Ishikawa (cell line): ENCODE measurements around the gene POLN.

Source experiments
- CEBPB ChIP-seq: IDR thresholded peaks from 2 replicates; pipeline ENCODE4 v1.6.1; 2012
- CREB1 ChIP-seq: IDR thresholded peaks from 2 replicates; pipeline ENCODE4 v1.6.1; 2012; ENCODE audit warnings: low read depth
- EGR1 ChIP-seq: IDR thresholded peaks from 2 replicates; pipeline ENCODE4 v1.6.1; 2012
- EP300 ChIP-seq: IDR thresholded peaks from 2 replicates; pipeline ENCODE4 v1.6.1; 2012; ENCODE audit warnings: borderline replicate concordance
- FOXM1 ChIP-seq: IDR thresholded peaks from 2 replicates; pipeline ENCODE4 v1.6.1; 2012; ENCODE audit warnings: low read depth, borderline replicate concordance
- MAX ChIP-seq: IDR thresholded peaks from 2 replicates; pipeline ENCODE4 v1.6.1; 2012
- NFIC ChIP-seq: IDR thresholded peaks from 2 replicates; pipeline ENCODE4 v1.6.1; 2012
- RAD21 ChIP-seq: IDR thresholded peaks from 2 replicates; pipeline ENCODE4 v1.6.1; 2012; ENCODE audit warnings: low read depth
- REST ChIP-seq: IDR thresholded peaks from 2 replicates; pipeline ENCODE4 v1.6.1; 2012; ENCODE audit warnings: low read depth, mild to moderate bottlenecking
- TAF1 ChIP-seq: IDR thresholded peaks from 2 replicates; pipeline ENCODE4 v1.6.1; 2012; ENCODE audit warnings: low read depth, mild to moderate bottlenecking
- TCF12 ChIP-seq: IDR thresholded peaks from 2 replicates; pipeline ENCODE4 v1.6.1; 2012; ENCODE audit warnings: low read depth
- TEAD4 ChIP-seq: IDR thresholded peaks from 2 replicates; pipeline ENCODE4 v1.6.1; 2012
- USF1 ChIP-seq: IDR thresholded peaks from 2 replicates; pipeline ENCODE4 v1.6.1; 2012
- YY1 ChIP-seq: IDR thresholded peaks from 2 replicates; pipeline ENCODE4 v1.6.1; 2012; ENCODE audit warnings: low read depth
- ZBTB7A ChIP-seq: IDR thresholded peaks from 2 replicates; pipeline ENCODE4 v1.6.1; 2012; ENCODE audit warnings: low read depth

Gene POLN

GRCh38 chr4:2084316-2084715 lies 157.6 kb downstream of the POLN start:
- TF ChIP-seq TCF12: no peak
- no peak for TF ChIP-seq REST
- no peak for TF ChIP-seq YY1
- no peak for TF ChIP-seq FOXM1
- no peak for TF ChIP-seq RAD21
- no peak for TF ChIP-seq TEAD4
- TF ChIP-seq ZBTB7A: no peak
- no peak for TF ChIP-seq NFIC
- TF ChIP-seq USF1: no peak
- no peak for TF ChIP-seq CEBPB
- no peak for TF ChIP-seq EP300
- no peak for TF ChIP-seq CREB1
- TF ChIP-seq EGR1: no peak

GRCh38 chr4:2083826-2084160 lies 158.1 kb downstream of the POLN start:
- TF ChIP-seq RAD21: no peak
- TF ChIP-seq YY1: no peak
- no peak for TF ChIP-seq TAF1
- TF ChIP-seq EP300: no peak
- TF ChIP-seq USF1: no peak
- TF ChIP-seq EGR1: no peak
- TF ChIP-seq CEBPB: no peak
- no peak for TF ChIP-seq NFIC
- TF ChIP-seq CREB1: no peak
- no peak for TF ChIP-seq TEAD4
- no peak for TF ChIP-seq MAX
- no peak for TF ChIP-seq FOXM1
- no peak for TF ChIP-seq REST
- TF ChIP-seq TCF12: no peak

- no peak for TF ChIP-seq TAF1
- TF ChIP-seq REST: no peak
- TF ChIP-seq RAD21: no peak
- TF ChIP-seq ZBTB7A: no peak
- no peak for TF ChIP-seq NFIC
- TF ChIP-seq CEBPB: no peak
- no peak for TF ChIP-seq YY1
- no peak for TF ChIP-seq USF1
- no peak for TF ChIP-seq FOXM1
- TF ChIP-seq EGR1: no peak
- TF ChIP-seq TEAD4: no peak
- TF ChIP-seq EP300: no peak
- TF ChIP-seq CREB1: no peak
- TF ChIP-seq MAX: no peak
- TF ChIP-seq TCF12: no peak
These were observed 158.7 kb downstream of the POLN start for GRCh38 chr4:2083116-2083825.

GRCh38 chr4:2082627-2083026 lies 159.3 kb downstream of the POLN start:
- TF ChIP-seq NFIC (no peak), RAD21 (no peak)
